CD4-positive, CD25-positive, alpha-beta regulatory T cell (primary cell): ENCODE data around the gene HGF. TPM values are rescaled to one million over a fixed set of nuclear protein-coding genes. Genes with fewer than 3 reads are reported as not detected.

ENCODE experiments used
- ATAC-seq, 2 donors: fragments of 150-1000 bp; cut with Tn5 transposase; one replicate each; pipeline ENCODE4 v1.10.0; 2021; ENCODE audit warnings: low read depth in 2 of 2, moderate number of reproducible peaks in 2 of 2, moderate library complexity in 1 of 2
- DNase-seq, 3 donors: peaks; one replicate each; pipeline versions ENCODE4 v3.0.0 to v3.0.0-alpha.2; 2012 to 2022; ENCODE audit warnings: mixed read lengths in 1 of 3
- H3K27ac ChIP-seq: one replicate; pipeline ENCODE4 v1.7.0; 2013; ENCODE audit warnings: mild to moderate bottlenecking, low read length; ENCODE audit not compliant: insufficient read depth, poor library complexity, severe bottlenecking
- H3K27me3 ChIP-seq: one replicate; pipeline ENCODE4 v1.7.0; 2013; ENCODE audit warnings: low read length; ENCODE audit not compliant: control insufficient read depth, insufficient read depth
- H3K36me3 ChIP-seq: one replicate; pipeline ENCODE4 v1.7.0; 2013; ENCODE audit warnings: mild to moderate bottlenecking, low read length, moderate library complexity; ENCODE audit not compliant: control insufficient read depth, insufficient read depth
- H3K4me1 ChIP-seq: 2 replicates; pipeline ENCODE4 v1.7.0; 2013; ENCODE audit warnings: mild to moderate bottlenecking, low read length; ENCODE audit not compliant: insufficient read depth, control insufficient read depth, poor library complexity, severe bottlenecking
- H3K4me3 ChIP-seq: one replicate; pipeline ENCODE4 v1.7.0; 2013; ENCODE audit warnings: low read depth, mild to moderate bottlenecking, low read length, moderate library complexity
- H3K9me3 ChIP-seq, 2 experiments: 1 replicate in 1 of 2; 2 replicates in 1 of 2; pipeline ENCODE4 v1.7.0; 2013; ENCODE audit warnings: low read length in 2 of 2, mild to moderate bottlenecking in 1 of 2, moderate library complexity in 1 of 2; ENCODE audit not compliant: control insufficient read depth in 2 of 2
- H3K27ac Mint-ChIP-seq, 3 donors: one replicate each; pipeline ENCODE4 v1.8.0; 2020 to 2022; ENCODE audit warnings: mild to moderate bottlenecking in 3 of 3, mixed read lengths in 3 of 3, moderate library complexity in 2 of 3
- H3K27me3 Mint-ChIP-seq: one replicate; pipeline ENCODE4 v1.8.0; 2022; ENCODE audit warnings: mild to moderate bottlenecking, mixed read lengths
- H3K36me3 Mint-ChIP-seq: one replicate; pipeline ENCODE4 v1.8.0; 2020; ENCODE audit warnings: mixed read lengths
- H3K4me1 Mint-ChIP-seq, 4 donors: one replicate each; pipeline ENCODE4 v1.8.0; 2020 to 2022; ENCODE audit warnings: mixed read lengths in 4 of 4, mild to moderate bottlenecking in 1 of 4
- H3K4me3 Mint-ChIP-seq, 4 donors: one replicate each; pipeline ENCODE4 v1.8.0; 2020 to 2022; ENCODE audit warnings: mild to moderate bottlenecking in 4 of 4, mixed read lengths in 4 of 4, moderate library complexity in 3 of 4
- H3K9me3 Mint-ChIP-seq, 7 donors: one replicate each; pipeline ENCODE4 v1.8.0; 2020 to 2022; ENCODE audit warnings: mixed read lengths in 7 of 7, mild to moderate bottlenecking in 3 of 7, moderate library complexity in 2 of 7
- polyA plus RNA-seq, 4 donors: library from polyadenylated mRNA; unstranded; fragments of 300-500 nt; fragmentation: Illumina TruSeq; gene quantifications; one replicate each; pipeline ENCODE4 v1.2.3, GENCODE V29; 2021
- total RNA-seq: library from RNA; stranded (reverse); gene quantifications from one replicate; pipeline ENCODE4 v1.2.3, GENCODE V29; 2022

The HGF gene
- total and polyA plus RNA-seq, 5 donors from 2014 or later = 0.57 TPM; not detected in 4

GRCh38 chr7:81710751-81711150 lies 59.1 kb downstream of the HGF start:
- no peak for DNase-seq
- no peaks in the 10 kb centered on the region for H3K27me3 Mint-ChIP-seq
- H3K36me3 ChIP-seq = no peaks in the 10 kb centered on the region

DNA sequence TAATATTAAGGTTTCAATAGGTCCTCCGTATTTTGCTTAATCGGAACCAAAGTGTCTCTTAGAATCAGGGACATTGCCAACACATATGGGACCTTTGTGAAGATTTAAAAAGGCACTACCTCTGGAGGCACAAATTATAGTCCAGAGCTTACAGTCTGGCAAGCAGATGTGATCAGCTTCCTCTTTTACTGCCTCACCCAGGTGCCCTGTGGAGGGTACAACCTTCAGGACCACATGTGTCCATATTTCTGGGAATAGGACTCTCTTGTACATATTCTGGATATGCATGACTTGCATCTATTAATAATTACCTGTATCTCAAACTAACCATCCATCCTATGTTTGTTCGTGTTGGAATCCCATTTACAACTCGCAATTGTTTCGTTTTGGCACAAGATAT lies 60.0 kb downstream of the HGF start:
- H3K27me3 ChIP-seq = no peaks in the 10 kb centered on the region
- H3K27ac ChIP-seq = no peak overlapping the region
- Mint-ChIP-seq H3K9me3 (peaks cover 0 to 14% (median 2%) of the 10 kb centered on the region in 7 donors), H3K36me3 (no peaks in the 10 kb centered on the region), H3K27ac (no peak overlapping the region), H3K4me1 (no peaks in the 10 kb centered on the region), H3K4me3 (no peak overlapping the region), H3K27me3 (no peaks in the 10 kb centered on the region)
- H3K9me3 ChIP-seq = peaks cover 0 to 4% of the 10 kb centered on the region in 2 experiments
- H3K36me3 ChIP-seq = no peaks in the 10 kb centered on the region
- no peak for DNase-seq
- H3K4me1 ChIP-seq = no peaks in the 10 kb centered on the region
- H3K4me3 ChIP-seq = no peak overlapping the region
- no peak for ATAC-seq

More at GRCh38 chr7:81710751-81711150, 59.1 kb downstream of the HGF start:
- Histone ChIP-seq H3K27ac (no peak overlapping the region), H3K27me3 (no peaks in the 10 kb centered on the region), H3K9me3 (peaks cover 0 to 4% of the 10 kb centered on the region in 2 experiments), H3K4me3 (no peak overlapping the region), H3K4me1 (no peaks in the 10 kb centered on the region)
- H3K27ac Mint-ChIP-seq = no peak overlapping the region
- no peak overlapping the region for H3K4me3 Mint-ChIP-seq
- H3K36me3 Mint-ChIP-seq = no peaks in the 10 kb centered on the region
- no peaks in the 10 kb centered on the region for H3K4me1 Mint-ChIP-seq
- H3K9me3 Mint-ChIP-seq = peaks cover 0 to 14% (median 2%) of the 10 kb centered on the region in 7 donors
- ATAC-seq = no peak

- H3K4me1 ChIP-seq = no peaks in the 10 kb centered on the region
- peaks cover 0 to 4% of the 10 kb centered on the region in 2 experiments for H3K9me3 ChIP-seq
- H3K36me3 ChIP-seq = no peaks in the 10 kb centered on the region
- H3K9me3 Mint-ChIP-seq = peaks cover 0 to 14% (median 2%) of the 10 kb centered on the region in 7 donors
- H3K27me3 ChIP-seq = no peaks in the 10 kb centered on the region
- H3K27ac Mint-ChIP-seq = no peak overlapping the region
- H3K4me3 Mint-ChIP-seq = no peak overlapping the region
- no peak overlapping the region for H3K27ac ChIP-seq
- H3K4me3 ChIP-seq = no peak overlapping the region
- no peaks in the 10 kb centered on the region for H3K27me3 Mint-ChIP-seq
- ATAC-seq = no peak
- DNase-seq = no peak
- no peaks in the 10 kb centered on the region for H3K36me3 Mint-ChIP-seq
- H3K4me1 Mint-ChIP-seq = no peaks in the 10 kb centered on the region
Observed at GRCh38 chr7:81707966-81708365, 61.9 kb downstream of the HGF start.

- Histone ChIP-seq H3K4me1 (no peaks in the 10 kb centered on the region), H3K27ac (no peak overlapping the region), H3K27me3 (no peaks in the 10 kb centered on the region), H3K4me3 (no peak overlapping the region), H3K36me3 (no peaks in the 10 kb centered on the region), H3K9me3 (peaks cover 0 to 4% of the 10 kb centered on the region in 2 experiments)
- DNase-seq = no peak
- Mint-ChIP-seq H3K36me3 (no peaks in the 10 kb centered on the region), H3K27ac (no peak overlapping the region), H3K27me3 (no peaks in the 10 kb centered on the region), H3K4me3 (peak overlapping the region in 1 of 4 donors; percentile 15), H3K9me3 (peaks cover 0 to 14% (median 2%) of the 10 kb centered on the region in 7 donors), H3K4me1 (no peaks in the 10 kb centered on the region)
- no peak for ATAC-seq
Observed at GRCh38 chr7:81707196-81707595, 62.7 kb downstream of the HGF start.

- DNase-seq = no peak
- Histone ChIP-seq H3K27ac (no peak overlapping the region), H3K9me3 (peaks cover 0 to under 1% of the 10 kb centered on the region in 2 experiments), H3K4me3 (no peak overlapping the region), H3K27me3 (no peaks in the 10 kb centered on the region), H3K4me1 (no peaks in the 10 kb centered on the region), H3K36me3 (no peaks in the 10 kb centered on the region)
- Mint-ChIP-seq H3K9me3 (peaks cover 0 to 14% (median 2%) of the 10 kb centered on the region in 7 donors), H3K27me3 (no peaks in the 10 kb centered on the region), H3K4me3 (no peak overlapping the region), H3K36me3 (no peaks in the 10 kb centered on the region), H3K27ac (no peak overlapping the region), H3K4me1 (no peaks in the 10 kb centered on the region)
- ATAC-seq = no peak
Observed at GRCh38 chr7:81705206-81705605, 64.6 kb downstream of the HGF start.

- DNase-seq (no peak), ATAC-seq (no peak)
- Mint-ChIP-seq H3K36me3 (no peaks in the 10 kb centered on the region), H3K27ac (no peak overlapping the region), H3K4me3 (no peak overlapping the region), H3K9me3 (peaks cover 0 to 14% (median 2%) of the 10 kb centered on the region in 7 donors), H3K4me1 (no peaks in the 10 kb centered on the region), H3K27me3 (no peaks in the 10 kb centered on the region)
- Histone ChIP-seq H3K4me1 (no peaks in the 10 kb centered on the region), H3K4me3 (no peak overlapping the region), H3K9me3 (no peaks in the 10 kb centered on the region), H3K27me3 (no peaks in the 10 kb centered on the region), H3K27ac (no peak overlapping the region), H3K36me3 (no peaks in the 10 kb centered on the region)
Observed at GRCh38 chr7:81704595-81704994, 65.3 kb downstream of the HGF start.

DNA sequence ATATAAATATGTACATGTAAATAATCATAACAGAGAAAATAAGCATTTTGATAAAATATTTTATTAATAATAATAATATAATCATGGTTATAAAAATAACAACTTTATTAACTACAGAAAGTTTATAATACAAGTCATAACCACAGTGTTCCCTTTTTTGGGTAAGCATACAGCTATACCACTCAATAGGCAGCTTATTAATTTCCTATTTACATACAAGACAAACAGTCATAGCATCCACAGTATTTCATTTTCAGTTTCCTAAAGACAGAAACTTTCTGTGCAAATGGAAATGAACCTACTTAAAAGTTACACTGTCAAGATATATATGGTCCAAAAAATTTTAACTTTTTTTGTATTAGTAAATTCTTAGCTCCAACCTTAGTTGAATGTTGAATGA lies 70.9 kb downstream of the HGF start:
- DNase-seq (no peak), ATAC-seq (no peak)
- Histone ChIP-seq H3K36me3 (no peaks in the 10 kb centered on the region), H3K4me3 (no peak overlapping the region), H3K27ac (no peak overlapping the region), H3K27me3 (no peaks in the 10 kb centered on the region), H3K4me1 (no peaks in the 10 kb centered on the region), H3K9me3 (no peaks in the 10 kb centered on the region)
- Mint-ChIP-seq H3K4me3 (no peak overlapping the region), H3K36me3 (no peaks in the 10 kb centered on the region), H3K4me1 (no peaks in the 10 kb centered on the region), H3K9me3 (peaks cover 0 to 6% (median 3%) of the 10 kb centered on the region in 7 donors), H3K27ac (no peak overlapping the region), H3K27me3 (no peaks in the 10 kb centered on the region)

DNA sequence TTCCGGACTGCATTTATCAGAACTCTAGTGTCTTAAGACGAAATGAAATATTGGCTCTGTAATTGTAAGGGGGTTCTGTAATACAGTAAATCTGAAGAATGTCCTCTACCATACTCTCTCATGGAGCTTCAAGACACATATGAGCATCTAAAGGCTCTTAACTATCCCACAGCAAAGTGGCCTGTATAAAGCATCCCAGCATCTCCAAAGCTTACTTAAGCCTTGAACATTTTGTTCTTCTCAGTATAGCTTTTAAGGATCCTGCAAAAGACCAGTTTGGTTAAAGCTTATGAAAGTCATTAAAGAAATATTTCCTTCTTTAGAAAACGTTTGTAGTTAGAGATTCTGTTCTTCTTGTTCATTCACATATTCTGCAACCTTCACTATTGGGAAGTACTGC lies 75.1 kb downstream of the HGF start:
- DNase-seq (no peak), ATAC-seq (no peak)
- Histone ChIP-seq H3K4me3 (no peak overlapping the region), H3K9me3 (peaks cover 0 to 6% of the 10 kb centered on the region in 2 experiments), H3K27ac (no peak overlapping the region), H3K36me3 (no peaks in the 10 kb centered on the region), H3K4me1 (no peaks in the 10 kb centered on the region), H3K27me3 (no peaks in the 10 kb centered on the region)
- Mint-ChIP-seq H3K4me1 (no peaks in the 10 kb centered on the region), H3K4me3 (no peak overlapping the region), H3K36me3 (no peaks in the 10 kb centered on the region), H3K27me3 (no peaks in the 10 kb centered on the region), H3K27ac (no peak overlapping the region), H3K9me3 (peaks cover 0 to 11% (median 7%) of the 10 kb centered on the region in 7 donors)
